ENCODE data around the gene PLXNB2.

PLXNB2 gene

GRCh38 chr22:50249341-50250248 is 57.9 kb downstream of the PLXNB2 start:
- DNase-seq, result no peak

GRCh38 chr22:50248196-50249081 is 59.0 kb downstream of the PLXNB2 start:
- no peak for DNase-seq

- DNase-seq, result peak; percentile 60 to 64
These were observed 59.7 kb downstream of the PLXNB2 start for GRCh38 chr22:50247748-50248147.

- peak in 1 of 2 experiments; percentile 15 for DNase-seq
These were observed 60.9 kb downstream of the PLXNB2 start for GRCh38 chr22:50246242-50247175.

GRCh38 chr22:50245214-50246072 is 62.0 kb downstream of the PLXNB2 start:
- DNase-seq, result no peak

- peak; percentile 45 to 91 for DNase-seq
These were observed 62.8 kb downstream of the PLXNB2 start, which contains the start of gene TUBGCP6 for GRCh38 chr22:50244420-50245213. TUBGCP6 (minus strand) TSS chr22:50245023; CDS start chr22:50244459, 564 bp downstream.

- DNase-seq, result no peak
These were observed 63.6 kb downstream of the PLXNB2 start for GRCh38 chr22:50243685-50244419.

GRCh38 chr22:50242406-50242949 is 65.0 kb downstream of the PLXNB2 start:
- DNase-seq, result no peak

GRCh38 chr22:50238755-50239154 is 68.7 kb downstream of the PLXNB2 start:
- no peak for DNase-seq

- no peak for DNase-seq
These were observed 70.6 kb downstream of the PLXNB2 start for GRCh38 chr22:50236731-50237409.

GRCh38 chr22:50233223-50233622 is 74.2 kb downstream of the PLXNB2 start:
- DNase-seq, result no peak

GRCh38 chr22:50232481-50233151 is 74.8 kb downstream of the PLXNB2 start:
- no peak for DNase-seq

GRCh38 chr22:50229370-50229769 is 78.1 kb downstream of the PLXNB2 start:
- DNase-seq, result no peak

GRCh38 chr22:50228366-50228765 is 79.1 kb downstream of the PLXNB2 start:
- no peak for DNase-seq

GRCh38 chr22:50227579-50228215 is 79.7 kb downstream of the PLXNB2 start:
- DNase-seq, result no peak

GRCh38 chr22:50226875-50227165 is 80.6 kb downstream of the PLXNB2 start:
- DNase-seq, result no peak

- DNase-seq, result no peak
These were observed 81.2 kb downstream of the PLXNB2 start for GRCh38 chr22:50226063-50226874.
